A673 (cell line): ENCODE measurements around the gene KCNK18.

Source experiments
- EZH2 ChIP-seq: fragments of 200-600 bp; sonication (generic); IDR thresholded peaks from 2 replicates; pipeline ENCODE4 v1.6.1; 2017; ENCODE audit warnings: borderline replicate concordance, low read depth, mild to moderate bottlenecking, mixed read lengths, antibody characterized with exemption, low read length; ENCODE audit not compliant: poor library complexity, severe bottlenecking
- TF ChIP-seq, protein P1 (sequence below): fragments of 300-800, 200-600 bp; sonication (generic); conservative IDR thresholded peaks from 2 replicates; pipeline ENCODE4 v1.5.1; 2017; ENCODE audit warnings: low read depth, mild to moderate bottlenecking, antibody characterized with exemption, low read length, moderate library complexity, mixed read lengths

GRCh38 chr10:117212176-117212575, 14.9 kb downstream of the KCNK18 start:
- TF ChIP-seq, protein P1, sequence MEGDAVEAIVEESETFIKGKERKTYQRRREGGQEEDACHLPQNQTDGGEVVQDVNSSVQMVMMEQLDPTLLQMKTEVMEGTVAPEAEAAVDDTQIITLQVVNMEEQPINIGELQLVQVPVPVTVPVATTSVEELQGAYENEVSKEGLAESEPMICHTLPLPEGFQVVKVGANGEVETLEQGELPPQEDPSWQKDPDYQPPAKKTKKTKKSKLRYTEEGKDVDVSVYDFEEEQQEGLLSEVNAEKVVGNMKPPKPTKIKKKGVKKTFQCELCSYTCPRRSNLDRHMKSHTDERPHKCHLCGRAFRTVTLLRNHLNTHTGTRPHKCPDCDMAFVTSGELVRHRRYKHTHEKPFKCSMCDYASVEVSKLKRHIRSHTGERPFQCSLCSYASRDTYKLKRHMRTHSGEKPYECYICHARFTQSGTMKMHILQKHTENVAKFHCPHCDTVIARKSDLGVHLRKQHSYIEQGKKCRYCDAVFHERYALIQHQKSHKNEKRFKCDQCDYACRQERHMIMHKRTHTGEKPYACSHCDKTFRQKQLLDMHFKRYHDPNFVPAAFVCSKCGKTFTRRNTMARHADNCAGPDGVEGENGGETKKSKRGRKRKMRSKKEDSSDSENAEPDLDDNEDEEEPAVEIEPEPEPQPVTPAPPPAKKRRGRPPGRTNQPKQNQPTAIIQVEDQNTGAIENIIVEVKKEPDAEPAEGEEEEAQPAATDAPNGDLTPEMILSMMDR = no peak
- no peak for TF ChIP-seq EZH2
